IPS-11a (cell line): ENCODE data around the gene CDC42BPA.

ENCODE experiments used
- H3K4me3 ChIP-seq: one replicate; pipeline ENCODE4 v1.5.1; 2013; ENCODE audit warnings: low read depth, low read length, control low read depth

The CDC42BPA gene

DNA sequence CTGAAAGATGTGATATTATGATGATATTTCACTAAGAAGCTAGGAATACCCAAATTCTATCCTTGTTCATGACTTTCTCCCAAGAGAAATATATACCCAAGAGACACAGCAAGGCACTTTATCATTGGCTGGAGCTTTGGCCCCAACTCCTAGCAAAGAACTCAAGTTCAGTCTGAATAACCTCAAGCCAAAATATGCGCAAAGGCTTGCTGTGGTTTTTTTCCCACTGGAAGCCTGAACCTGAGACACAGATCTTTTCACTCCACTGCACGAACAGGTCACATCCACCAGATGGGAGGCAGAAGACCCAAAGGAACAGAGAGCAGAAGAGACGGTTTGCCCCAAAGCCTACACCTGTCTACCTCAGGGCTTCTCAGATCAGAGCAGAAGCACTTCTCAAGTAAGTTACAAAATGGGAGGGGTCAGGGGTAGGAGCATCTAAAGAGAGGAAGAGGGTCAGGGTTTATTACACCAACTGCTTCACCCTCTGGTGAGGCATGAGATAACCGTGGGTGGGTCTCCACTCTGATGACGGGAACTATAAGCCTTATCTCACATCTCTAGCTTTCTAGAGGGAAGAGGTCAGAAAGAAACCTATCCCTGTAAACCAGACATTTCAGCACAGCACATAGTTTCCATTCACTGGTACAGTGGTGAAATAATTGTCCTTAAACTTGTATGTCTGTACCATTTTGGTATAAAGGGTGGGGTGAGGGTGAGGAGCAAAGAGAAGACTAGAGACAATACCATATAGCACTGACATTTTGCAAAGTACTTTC, 17.1 kb upstream of the CDC42BPA start:
- no peak overlapping the region for H3K4me3 ChIP-seq

DNA sequence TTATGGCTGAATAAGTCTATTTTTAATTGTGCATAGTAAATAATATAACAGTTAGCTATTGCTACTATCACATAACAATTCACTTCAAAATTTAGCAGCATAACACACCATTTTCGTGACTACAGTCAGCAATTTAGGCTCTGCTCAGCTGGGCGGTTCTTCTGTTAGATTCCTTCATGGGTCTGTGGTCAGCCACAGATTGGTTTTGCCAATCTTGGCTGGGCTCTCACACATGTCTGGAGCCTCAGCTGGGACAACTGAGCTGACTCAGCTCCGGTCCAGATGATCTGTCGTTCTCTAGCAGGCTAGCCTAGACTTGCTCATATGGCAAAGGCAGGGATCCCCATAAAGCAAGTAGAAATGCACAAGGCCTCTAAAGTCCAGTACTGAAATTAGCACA, 15.1 kb upstream of the CDC42BPA start:
- H3K4me3 ChIP-seq = no peak overlapping the region

DNA sequence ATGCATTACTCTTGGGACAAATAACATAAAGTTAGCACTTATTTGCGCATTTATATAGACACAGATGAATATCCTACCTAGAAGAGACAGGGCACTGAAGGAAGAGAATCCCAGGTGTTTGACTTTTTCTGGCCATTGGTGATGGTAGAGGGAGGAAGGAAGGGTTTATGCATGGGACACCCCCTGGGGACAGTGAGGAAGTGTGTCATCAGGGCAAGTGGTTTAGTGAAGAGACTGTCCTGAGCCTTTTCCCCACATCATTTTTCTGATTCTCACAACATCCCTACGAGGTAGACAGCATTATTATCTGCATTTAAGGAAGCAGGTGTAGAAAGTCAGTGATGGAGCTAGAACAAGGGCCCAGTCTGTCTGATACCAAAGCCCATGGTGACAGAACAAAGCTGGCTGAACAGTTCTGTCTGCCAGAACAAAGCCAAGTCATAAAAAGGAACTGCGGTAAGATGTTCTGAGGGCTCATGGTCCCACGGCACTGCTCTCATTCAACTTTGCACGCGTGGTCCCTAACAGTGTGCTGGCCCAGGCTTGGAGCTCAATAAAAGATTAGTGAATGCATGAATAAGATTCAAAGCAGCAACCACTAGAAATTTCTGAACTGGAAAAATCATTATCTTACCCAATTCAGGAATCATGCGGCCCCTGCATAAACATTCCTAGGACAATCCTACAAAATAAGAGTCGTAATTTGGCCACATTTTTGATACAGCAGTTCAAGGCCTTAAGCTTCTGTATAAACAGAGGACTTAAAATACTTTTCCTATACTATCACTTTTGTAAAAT, 12.2 kb upstream of the CDC42BPA start:
- no peak overlapping the region for H3K4me3 ChIP-seq

DNA sequence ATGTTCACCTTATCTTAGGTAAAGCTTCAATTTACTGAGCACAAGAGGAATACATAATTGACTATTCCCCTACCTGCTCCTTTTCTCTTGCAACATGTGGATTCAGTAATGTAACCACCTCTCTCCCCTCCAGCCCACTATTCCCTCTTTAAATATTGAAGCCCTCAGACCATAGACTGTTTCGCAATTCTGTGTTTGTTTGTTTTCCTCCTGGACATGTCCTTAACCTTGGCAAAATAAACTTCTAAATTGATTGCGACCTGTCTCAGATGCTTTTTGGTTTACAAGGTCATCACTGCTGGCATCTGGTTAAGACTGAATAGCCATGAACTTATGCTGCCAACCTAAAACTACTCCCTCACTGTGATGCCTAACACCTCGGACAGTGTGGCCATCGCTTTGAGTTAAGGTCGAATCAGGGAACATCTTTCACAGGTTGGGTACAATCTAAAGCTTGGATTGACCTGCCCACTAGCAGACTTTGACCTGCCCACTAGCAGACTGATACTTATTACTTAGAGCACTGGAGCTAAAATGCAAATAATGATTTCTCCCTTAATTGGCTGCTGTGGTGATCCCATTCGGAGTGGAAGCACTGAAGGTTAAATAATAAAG, 10.2 kb upstream of the CDC42BPA start:
- H3K4me3 ChIP-seq = no peak overlapping the region

DNA sequence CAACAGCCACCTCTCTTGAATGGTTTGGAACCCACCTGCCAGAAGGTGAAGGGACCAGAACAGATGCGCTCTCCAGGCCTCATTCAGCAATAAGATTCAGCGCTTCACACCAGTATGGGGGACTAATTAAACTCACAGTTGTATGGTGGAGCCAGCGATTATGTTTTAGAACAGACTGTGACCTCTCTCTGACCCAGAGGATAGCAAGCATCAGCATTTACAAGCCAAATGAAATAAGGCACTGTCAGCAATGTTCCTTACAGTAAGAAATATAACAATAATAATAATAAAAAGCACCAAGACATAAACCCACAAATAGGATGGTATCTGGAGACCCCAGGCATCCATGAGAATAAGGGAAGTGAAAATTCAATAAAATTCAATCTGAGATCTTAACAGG, 6.9 kb upstream of the CDC42BPA start:
- H3K4me3 ChIP-seq = no peak overlapping the region

DNA sequence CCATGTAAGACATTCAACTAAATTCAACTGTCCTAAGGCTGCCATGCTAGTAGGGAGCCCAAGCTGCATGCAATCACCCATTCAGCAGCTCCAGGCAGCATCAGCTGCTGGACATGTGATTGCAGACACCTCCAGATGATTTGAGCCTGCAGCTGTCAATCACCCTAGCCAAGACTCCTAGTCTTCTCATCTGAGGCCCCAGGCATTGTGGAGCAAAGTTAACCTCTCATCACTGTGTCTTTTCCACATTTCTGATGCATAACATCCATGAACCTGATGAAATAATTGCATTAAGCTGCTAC, 5.6 kb upstream of the CDC42BPA start:
- no peak overlapping the region for H3K4me3 ChIP-seq

DNA sequence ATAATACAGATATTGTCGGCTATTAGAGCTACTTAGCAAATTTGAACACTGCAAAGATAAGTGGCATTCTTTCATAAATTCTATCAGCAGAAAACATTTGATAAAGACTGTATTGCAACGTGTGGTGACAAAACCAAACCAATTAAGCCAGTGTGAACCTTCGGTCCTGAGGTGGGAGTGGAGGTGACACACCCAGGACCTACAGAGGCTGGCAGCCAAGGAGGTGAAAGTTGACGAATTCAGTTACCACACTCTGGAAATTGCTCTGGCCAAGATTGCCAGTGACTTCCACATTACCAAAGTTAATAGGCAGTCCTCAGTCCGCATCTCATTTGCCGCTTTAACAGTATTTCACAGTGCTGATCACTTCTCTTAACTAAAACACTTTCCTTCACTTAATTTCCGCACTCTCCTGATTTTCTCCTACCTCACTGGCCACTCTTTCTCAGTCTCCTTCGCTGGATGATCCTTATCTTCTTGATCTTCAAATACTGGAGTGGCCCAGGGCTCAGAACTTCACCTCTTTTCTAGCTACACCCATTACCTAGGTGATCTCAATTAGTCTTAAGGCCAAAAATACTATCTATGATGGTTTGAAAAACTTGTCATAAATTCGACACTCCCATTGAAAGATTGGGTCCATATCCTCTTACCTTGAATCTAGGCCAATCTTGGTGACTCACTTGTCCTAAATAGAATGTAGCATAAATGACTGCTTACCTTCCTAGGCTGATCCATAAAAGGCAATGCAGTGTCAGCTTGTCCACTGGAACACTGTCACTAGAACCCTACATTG, 5.1 kb upstream of the CDC42BPA start:
- no peak overlapping the region for H3K4me3 ChIP-seq

DNA sequence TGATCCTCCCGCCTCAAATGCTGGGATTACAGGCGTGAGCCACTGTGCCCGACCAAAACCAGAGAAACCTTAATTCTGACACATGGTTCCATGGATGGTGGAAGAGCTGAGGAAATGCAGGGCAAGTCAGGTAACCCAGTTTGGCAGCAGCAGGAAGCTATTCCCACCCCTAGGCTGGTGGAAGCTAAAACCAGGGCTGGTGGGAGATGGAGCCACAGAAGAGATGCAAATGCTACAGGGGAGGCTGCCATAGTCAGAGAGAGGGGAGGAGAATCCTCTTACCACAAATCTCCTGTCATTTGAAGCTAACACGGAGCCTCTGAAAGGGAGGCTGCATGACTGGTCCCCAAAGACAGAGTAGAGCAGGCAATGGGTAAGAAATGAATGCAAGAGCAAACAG, 4.1 kb upstream of the CDC42BPA start:
- no peak overlapping the region for H3K4me3 ChIP-seq

DNA sequence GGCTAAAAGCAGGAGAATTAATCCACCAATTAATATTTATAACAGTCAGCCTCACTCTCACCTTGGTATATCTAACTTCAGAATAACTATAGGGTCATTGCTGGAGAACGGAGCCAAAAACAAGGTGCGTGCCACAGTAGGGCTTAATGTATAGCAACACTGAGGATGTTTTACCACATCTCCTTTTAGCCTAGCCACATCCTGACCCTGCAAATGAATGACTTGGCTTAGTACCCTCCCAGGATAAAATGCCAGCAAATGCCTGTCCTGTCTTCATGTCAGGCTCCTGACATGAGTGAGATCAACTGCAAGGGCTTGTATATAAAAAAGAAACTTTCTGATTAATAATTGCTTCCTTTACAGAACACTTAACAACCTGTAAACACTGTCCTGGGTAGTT, 2.7 kb upstream of the CDC42BPA start:
- H3K4me3 ChIP-seq = no peak overlapping the region

DNA sequence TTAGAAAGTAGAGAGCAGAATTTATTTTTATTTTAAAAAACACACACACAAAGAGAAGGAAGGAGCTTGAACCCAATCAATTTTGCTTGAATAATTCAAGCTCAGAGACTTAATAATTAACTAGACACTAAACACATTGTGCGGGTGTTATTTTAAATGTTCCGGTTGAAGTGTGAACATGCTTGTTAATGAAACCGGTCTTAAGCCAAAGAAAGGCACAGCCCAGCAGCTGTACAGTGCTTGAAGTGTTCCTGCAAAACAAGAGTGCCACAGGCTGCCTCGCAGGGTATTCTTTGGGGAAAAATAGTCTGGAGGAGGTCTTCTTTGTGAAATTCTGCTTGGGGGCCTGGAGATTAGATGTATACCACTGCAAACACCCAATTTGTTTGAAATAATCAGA, 2.2 kb upstream of the CDC42BPA start:
- H3K4me3 ChIP-seq = no peak overlapping the region

DNA sequence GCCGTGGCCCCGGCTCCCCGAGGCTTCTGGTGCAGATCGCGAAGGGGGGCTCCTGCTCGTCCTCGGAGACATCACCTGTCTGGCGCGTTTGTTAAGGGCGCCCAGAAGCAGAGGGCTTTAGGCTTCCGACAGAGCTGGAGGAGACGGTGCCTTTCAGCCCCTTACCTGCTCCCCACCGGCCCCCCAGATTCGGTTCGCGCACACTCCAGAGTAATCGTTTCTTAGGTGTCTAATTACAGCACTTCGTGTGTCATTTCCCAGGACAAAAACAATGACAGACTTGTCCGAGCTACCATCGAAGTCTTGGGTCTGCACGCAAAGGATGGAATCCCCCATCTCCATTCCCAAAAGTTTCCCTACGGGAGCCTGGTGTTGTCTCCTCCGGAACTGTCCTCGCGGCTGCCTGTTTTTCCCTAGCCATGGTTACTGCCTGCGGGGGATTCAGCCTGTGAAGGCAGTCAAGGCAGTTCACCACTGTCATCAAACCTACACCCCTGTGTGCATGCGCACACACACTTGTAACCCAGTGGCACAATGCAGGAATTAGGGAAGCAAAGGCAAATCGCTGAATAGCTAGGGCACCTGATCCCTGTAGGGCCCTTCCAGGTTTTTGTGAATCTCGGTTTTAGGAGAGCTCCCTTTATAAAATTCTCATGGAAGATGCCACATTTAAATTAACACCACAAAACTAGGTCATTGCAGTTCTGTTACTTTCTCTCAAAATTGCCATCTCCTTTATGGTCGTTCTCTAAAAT, 738 bp upstream of the CDC42BPA start:
- H3K4me3 ChIP-seq = peak overlapping the region; percentile 81

DNA sequence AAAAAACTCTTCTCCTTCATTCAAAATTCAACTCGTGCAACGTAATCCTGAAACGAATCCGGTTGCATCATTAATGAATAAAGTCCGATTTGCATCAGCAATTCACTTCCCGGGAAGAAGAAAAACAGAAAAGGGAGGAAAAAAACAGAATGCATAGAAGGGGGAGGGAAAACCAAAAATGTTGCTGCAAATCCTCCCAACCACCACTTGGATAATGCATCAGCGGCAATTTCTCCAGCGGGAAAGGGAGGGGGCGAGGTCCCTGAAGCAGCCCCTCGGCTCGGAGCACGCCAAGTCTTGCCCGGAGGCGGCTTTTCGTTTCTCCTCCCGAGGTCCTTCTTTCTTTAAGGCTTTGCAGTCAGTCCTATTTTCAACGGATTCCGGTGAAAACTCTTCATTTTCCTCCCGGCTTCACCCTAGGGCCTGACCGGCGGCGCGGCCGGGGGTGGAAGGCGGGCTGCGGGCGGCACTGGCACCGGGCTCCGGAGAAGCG, 723 bp downstream of the CDC42BPA start:
- H3K4me3 ChIP-seq = peak overlapping the region; percentile 81

DNA sequence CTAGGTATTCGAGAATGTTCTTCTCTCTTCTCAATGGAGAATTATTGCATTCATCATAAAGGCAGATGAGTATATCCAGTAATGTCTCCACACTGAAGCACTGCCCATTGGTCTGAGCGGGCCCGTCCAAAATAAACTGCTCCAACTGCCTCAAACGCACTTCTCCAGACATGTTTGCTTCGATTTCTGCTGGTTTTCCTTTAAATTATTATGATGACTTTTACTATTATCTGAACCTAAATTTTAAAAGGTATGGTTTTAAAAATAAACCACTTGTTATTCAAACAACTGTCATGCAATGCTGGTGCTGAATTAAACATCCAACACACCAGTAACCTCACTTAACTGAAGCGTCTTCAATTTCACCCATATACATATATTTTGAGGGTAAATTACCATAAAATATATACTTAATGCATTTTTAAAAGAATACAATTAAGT, 1.3 kb downstream of the CDC42BPA start:
- H3K4me3 ChIP-seq = peak overlapping the region; percentile 81

DNA sequence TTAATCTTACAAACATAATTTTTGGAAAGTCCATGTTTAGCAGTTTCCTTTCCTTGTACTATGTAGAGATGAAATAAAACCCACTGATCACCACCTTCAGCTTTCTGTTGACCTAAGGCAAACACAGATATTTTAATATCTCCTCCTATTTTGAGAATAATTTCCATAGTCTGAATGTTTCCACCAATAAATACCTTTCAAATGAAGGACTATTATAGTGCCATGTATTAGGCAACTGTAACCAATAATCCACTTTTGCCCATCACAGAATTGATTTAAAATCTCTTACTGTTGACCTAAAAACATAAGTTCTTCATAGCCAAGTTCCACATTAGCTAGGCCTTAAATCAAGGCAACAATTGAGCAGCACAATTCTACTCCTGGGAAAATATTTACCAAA, 1.8 kb downstream of the CDC42BPA start:
- peak overlapping the region; percentile 81 for H3K4me3 ChIP-seq

DNA sequence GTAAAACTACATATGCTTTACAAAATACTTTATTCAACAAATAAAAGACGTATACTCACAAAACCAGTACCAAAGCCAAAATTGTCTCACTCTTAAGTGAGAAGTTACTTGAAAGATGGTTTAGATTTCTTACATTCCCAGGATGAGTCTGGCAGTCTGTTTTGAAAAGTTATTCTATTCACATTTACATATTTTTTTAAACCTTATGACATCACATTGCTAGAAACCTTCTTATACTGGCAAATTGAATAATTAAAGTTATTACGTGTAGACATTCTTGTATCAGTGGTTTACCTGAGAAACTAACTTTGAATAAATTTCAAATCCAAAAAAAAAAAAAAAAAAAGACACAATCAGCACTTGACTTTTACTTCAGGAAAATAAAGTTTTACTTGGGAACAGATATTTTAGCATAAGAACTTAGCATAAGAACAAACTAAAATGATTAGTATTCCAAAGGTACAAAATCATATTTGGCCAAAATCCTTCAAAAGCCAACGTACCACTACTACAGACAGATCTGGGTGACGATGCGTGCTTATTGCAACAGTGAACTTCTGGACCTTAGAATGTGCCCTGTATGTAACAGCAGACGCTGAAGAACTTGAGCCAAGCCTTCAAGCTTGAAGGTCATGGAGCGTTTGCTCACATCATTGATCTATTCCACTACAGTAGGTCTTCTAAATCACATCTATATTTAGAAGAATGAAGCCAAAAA, 2.5 kb downstream of the CDC42BPA start:
- peak overlapping the region; percentile 81 for H3K4me3 ChIP-seq

DNA sequence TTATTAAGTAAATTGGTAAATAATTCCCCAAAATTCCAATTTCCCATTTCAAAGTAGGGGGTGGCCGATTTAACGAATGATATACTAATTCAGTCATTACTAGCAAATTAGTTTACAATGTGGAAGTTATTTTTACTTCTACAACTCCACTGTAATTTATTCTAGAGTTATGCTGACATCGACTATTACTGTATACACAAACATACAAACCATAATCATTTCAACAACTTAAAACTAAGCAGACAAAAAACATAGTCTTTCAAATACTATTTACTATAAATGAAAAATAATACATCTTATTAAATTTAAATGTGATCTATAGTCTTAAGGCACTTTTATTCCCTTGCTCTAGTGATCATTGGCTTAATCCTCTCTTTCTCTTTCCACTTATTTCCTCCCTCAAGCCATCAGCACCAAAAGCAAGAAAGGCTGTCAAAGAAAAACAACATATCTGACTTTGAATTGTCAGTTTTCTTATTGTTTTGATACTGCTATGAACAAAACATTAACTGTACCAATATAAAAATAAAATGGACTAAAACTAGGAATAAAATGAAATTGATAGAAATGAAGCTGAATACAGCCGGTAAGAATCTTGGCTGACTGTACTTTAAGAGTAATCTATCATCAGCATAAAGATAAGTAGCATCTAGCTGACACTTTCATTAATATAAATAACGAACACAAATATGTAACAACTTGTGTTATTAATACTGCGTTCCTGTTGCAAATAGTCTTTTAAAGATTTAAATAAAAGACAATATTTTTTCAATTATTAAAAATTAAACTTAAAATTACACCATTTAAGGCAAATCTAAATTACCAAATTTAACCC, 4.1 kb downstream of the CDC42BPA start:
- H3K4me3 ChIP-seq = peak overlapping the region; percentile 81

DNA sequence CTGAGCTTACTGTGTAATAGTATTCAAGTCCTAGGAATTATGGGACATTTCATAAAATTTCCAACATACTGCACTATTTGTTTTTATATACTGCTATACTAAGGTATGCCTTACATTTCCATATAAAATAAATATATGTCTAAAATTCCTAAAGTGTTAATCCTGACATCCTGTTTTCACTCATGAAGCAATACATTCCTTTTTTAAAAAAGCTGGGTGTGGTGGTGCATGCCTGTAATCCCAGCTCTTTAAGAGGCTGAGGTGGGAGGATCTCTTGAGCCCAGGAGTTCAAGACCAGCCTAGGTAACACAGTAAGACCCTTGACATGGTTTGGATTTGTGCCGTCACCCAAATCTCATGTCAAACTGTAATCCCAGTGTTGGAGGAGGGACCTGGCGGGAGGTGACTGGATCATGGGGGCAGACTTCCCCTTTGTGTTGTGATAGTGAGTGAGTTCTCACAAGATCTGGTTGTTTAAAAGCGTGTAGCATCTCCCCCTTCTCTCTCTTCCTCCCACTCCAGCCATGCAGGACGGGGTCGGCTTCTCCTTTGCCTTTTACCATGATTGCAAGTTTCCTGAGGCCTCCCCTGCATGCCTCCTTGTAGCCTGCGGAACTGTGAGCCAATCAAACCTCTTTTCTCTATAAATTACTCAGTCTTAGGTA, 5.8 kb downstream of the CDC42BPA start:
- no peak overlapping the region for H3K4me3 ChIP-seq

DNA sequence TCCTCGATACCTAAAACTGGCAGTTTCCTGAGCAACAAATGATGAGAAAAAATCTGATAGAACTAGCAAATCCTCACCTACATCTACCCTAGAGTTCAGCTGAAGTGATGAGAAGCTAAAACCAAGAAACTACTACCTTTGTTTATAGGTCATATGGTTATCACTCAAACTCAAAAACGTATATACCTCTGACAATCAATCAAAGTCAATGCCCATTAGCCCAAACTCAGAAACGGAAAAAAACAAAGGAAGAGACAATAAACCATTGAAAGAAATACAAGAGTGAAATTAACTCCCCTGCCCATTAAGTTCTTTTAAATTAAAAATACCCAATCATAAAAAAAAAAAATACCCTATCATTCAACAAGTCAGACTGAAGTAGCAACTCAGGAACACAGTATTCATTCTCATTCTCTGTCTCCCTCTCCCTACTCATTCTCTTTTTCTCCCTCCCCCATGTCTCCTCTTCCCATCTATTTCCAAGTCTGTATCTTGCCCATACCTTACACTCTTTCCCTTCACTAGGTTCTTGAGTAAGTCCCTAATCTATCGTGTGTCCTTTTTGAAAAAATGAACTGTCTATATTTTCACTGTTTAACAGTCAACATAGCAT, 6.8 kb downstream of the CDC42BPA start:
- H3K4me3 ChIP-seq = no peak overlapping the region
